ENCODE measurements around the gene MESP2. TPM values are rescaled to one million over a fixed set of nuclear protein-coding genes. Genes with fewer than 3 reads are reported as not detected.
A peak's percentile ranks its signal among the peaks of the same experiment; 100 is the strongest.

The MESP2 gene
- total and polyA plus RNA-seq, 9 of the 15 experiments (the other 6 are each of a cell fraction or from before 2014, with no cell fraction given) = 0.08 to 0.82 (median 0.37) TPM

DNA sequence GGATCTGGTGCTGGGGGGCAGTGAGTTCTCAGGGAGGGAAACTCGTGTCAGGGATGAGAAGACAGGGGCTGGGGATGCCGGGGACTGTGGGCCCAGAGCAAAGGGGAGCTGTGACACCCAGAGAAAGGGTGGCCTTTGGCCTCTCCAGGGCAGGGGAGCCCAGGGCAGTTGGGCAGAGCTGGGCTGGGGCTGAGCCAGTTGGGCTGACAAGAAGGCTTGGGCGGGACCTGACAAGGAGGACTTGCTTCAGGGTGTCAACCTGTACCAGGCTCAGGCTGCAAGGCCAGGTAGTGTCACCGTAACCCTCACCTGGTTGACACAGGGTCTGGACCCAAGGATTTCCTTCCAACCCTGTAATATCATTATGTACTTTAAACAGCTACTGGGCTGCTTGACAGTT is 51.7 kb downstream of the MESP2 start:
- CTCF ChIA-PET (ENCODE audit: low intra/inter-chr PET ratio) = no interaction called here
- FAIRE-seq = no peak
- TF ChIP-seq TAF15 (IDR thresholded peaks at IDR 0.05; ENCODE audit: low read depth, low read length) (no peak), POLR3A (IDR thresholded peaks at IDR 0.05; ENCODE audit: borderline replicate concordance, extremely low read depth, insufficient read depth, insufficient read length) (no peak), SRSF9 (IDR thresholded peaks at IDR 0.05; ENCODE audit: borderline replicate concordance, low read depth, low read length) (no peak), ZNF766 (CRISPR knock-in tag; conservative IDR thresholded peaks at IDR 0.05) (no peak), SMARCE1 (IDR thresholded peaks at IDR 0.05) (no peak), FOXK1 (CRISPR knock-in tag; IDR thresholded peaks at IDR 0.05; ENCODE audit: borderline replicate concordance) (no peak), NR3C1 (CRISPR knock-in tag; IDR thresholded peaks at IDR 0.05) (no peak), SIX5 (IDR thresholded peaks at IDR 0.05; ENCODE audit: borderline replicate concordance in 1 of 2, insufficient read depth in 1 of 2, low read depth in 1 of 2, low read length in 2 of 2) (no peak), GTF2A2 (tag; IDR thresholded peaks at IDR 0.05) (no peak)
- TF ChIP-seq, protein P1, sequence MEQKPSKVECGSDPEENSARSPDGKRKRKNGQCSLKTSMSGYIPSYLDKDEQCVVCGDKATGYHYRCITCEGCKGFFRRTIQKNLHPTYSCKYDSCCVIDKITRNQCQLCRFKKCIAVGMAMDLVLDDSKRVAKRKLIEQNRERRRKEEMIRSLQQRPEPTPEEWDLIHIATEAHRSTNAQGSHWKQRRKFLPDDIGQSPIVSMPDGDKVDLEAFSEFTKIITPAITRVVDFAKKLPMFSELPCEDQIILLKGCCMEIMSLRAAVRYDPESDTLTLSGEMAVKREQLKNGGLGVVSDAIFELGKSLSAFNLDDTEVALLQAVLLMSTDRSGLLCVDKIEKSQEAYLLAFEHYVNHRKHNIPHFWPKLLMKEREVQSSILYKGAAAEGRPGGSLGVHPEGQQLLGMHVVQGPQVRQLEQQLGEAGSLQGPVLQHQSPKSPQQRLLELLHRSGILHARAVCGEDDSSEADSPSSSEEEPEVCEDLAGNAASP (IDR thresholded peaks at IDR 0.05) = no peak
- TF ChIP-seq, protein P2, sequence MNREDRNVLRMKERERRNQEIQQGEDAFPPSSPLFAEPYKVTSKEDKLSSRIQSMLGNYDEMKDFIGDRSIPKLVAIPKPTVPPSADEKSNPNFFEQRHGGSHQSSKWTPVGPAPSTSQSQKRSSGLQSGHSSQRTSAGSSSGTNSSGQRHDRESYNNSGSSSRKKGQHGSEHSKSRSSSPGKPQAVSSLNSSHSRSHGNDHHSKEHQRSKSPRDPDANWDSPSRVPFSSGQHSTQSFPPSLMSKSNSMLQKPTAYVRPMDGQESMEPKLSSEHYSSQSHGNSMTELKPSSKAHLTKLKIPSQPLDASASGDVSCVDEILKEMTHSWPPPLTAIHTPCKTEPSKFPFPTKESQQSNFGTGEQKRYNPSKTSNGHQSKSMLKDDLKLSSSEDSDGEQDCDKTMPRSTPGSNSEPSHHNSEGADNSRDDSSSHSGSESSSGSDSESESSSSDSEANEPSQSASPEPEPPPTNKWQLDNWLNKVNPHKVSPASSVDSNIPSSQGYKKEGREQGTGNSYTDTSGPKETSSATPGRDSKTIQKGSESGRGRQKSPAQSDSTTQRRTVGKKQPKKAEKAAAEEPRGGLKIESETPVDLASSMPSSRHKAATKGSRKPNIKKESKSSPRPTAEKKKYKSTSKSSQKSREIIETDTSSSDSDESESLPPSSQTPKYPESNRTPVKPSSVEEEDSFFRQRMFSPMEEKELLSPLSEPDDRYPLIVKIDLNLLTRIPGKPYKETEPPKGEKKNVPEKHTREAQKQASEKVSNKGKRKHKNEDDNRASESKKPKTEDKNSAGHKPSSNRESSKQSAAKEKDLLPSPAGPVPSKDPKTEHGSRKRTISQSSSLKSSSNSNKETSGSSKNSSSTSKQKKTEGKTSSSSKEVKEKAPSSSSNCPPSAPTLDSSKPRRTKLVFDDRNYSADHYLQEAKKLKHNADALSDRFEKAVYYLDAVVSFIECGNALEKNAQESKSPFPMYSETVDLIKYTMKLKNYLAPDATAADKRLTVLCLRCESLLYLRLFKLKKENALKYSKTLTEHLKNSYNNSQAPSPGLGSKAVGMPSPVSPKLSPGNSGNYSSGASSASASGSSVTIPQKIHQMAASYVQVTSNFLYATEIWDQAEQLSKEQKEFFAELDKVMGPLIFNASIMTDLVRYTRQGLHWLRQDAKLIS (CRISPR knock-in tag; IDR thresholded peaks at IDR 0.05) = no peak
- TF ChIP-seq, protein P3, sequence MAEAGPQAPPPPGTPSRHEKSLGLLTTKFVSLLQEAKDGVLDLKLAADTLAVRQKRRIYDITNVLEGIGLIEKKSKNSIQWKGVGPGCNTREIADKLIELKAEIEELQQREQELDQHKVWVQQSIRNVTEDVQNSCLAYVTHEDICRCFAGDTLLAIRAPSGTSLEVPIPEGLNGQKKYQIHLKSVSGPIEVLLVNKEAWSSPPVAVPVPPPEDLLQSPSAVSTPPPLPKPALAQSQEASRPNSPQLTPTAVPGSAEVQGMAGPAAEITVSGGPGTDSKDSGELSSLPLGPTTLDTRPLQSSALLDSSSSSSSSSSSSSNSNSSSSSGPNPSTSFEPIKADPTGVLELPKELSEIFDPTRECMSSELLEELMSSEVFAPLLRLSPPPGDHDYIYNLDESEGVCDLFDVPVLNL (CRISPR knock-in tag; IDR thresholded peaks at IDR 0.05; ENCODE audit: low read depth) = no peak

More for the DNA sequence above, 51.7 kb downstream of the MESP2 start:
- Histone ChIP-seq H3K9me3 (replicated peaks; ENCODE audit: control insufficient read depth, insufficient read depth, low read depth, low read length) (no peaks in the 10 kb centered on the region), H3K27ac (ENCODE audit: extremely low read depth, low read depth, low read length) (no peak overlapping the region), H3K4me1 (replicated peaks in 1 of 2; ENCODE audit: control insufficient read depth in 2 of 2, insufficient read depth in 2 of 2, low read length in 2 of 2) (peaks cover 5 to 15% of the 10 kb centered on the region in 2 experiments; a peak in 4 of 5 replicates), H3K9ac (ENCODE audit: insufficient read depth in 1 of 2, low read depth in 2 of 2, low read length in 2 of 2) (peak overlapping the region in 1 of 2 experiments; percentile 77; a peak in 2 of 4 replicates), H3K9me1 (ENCODE audit: control insufficient read depth, insufficient read depth, low read length) (no peaks in the 10 kb centered on the region), H3K36me3 (ENCODE audit: control insufficient read depth, insufficient read depth, low read length) (peaks cover 8% of the 10 kb centered on the region; the same call in 1 of the 3 replicates), H3K27me3 (ENCODE audit: control insufficient read depth in 2 of 2, insufficient read depth in 2 of 2, low read length in 2 of 2) (no peaks in the 10 kb centered on the region), H4K20me1 (replicated peaks; ENCODE audit: control insufficient read depth, insufficient read depth, low read length) (no peaks in the 10 kb centered on the region), H3K4me2 (ENCODE audit: insufficient read depth, low read length) (no peak overlapping the region), H3K4me3 (no peak overlapping the region), H2AFZ (ENCODE audit: low read depth, low read length) (no peak overlapping the region; the same call in 1 of the 2 replicates), H3K79me2 (ENCODE audit: control insufficient read depth, insufficient read depth, low read length) (no peaks in the 10 kb centered on the region)
- POLR2A ChIA-PET = interaction anchor here (0.6 to 1.3 kb wide), 4 partner anchors 9 to 36 kb away, joined by 3 to 6 read pairs (median 4); no protein-coding TSS in a partner anchor
- DNase-seq (ENCODE audit: extremely low read depth in 1 of 4, low spot score in 3 of 4) (no peak), ATAC-seq (peak; percentile 16; the same call in 2 of the 3 replicates)
- intact Hi-C loops (cut with micrococcal nuclease) (no loop called here), in situ Hi-C loops (cut with MboI) (no loop called here)
- no TSS peak for BruUV-seq (replicated peaks)
- 54% methylated on average over 4 of the region's 4 CpGs for WGBS (ENCODE audit: insufficient coverage, low coverage, missing lambda C conversion rate)
